Activated T-cell treated with anti-CD3 and anti-CD28 coated beads for 4 hours (primary cell): ENCODE data around the gene NSDHL.

Source experiments
- DNase-seq: peaks from one replicate; pipeline ENCODE4 v3.0.0-alpha.2; 2020

Gene NSDHL

DNA sequence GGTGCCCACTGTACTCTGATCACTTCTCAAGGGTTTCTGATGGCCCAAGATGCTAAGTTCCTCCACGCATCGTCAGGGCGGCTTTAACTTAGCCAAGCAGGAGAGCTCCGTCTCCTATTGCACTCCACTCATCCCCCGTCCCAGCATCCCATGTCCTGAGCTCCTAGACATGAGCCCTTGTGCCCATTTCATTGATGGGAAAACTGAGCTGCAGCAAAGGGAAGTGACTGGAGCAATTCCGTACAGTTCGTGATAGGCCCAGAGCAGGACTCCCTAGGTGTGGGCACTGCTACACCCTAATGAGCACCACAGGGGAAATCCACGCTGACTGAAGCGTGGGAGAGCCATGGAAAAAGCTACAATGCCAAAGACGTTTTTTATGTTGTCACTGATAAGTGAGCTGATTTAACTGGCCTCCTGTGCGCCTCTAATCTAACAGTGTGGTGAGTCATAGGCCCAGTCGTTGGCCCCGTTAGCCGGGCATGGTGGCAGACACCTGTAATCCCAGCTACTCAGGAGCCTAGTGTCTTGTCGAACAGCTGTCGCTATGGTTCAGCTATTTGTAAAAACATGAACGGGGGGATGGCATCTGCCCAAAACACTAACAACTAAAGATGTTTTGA lies 14.9 kb downstream of the NSDHL start:
- DNase-seq = no peak

GRCh38 chrX:152847281-152847680 lies 16.4 kb downstream of the NSDHL start:
- DNase-seq = no peak

- no peak for DNase-seq
These were observed 19.6 kb downstream of the NSDHL start for GRCh38 chrX:152850465-152850864.

- DNase-seq = no peak
These were observed 23.1 kb downstream of the NSDHL start for GRCh38 chrX:152853986-152854385.

DNA sequence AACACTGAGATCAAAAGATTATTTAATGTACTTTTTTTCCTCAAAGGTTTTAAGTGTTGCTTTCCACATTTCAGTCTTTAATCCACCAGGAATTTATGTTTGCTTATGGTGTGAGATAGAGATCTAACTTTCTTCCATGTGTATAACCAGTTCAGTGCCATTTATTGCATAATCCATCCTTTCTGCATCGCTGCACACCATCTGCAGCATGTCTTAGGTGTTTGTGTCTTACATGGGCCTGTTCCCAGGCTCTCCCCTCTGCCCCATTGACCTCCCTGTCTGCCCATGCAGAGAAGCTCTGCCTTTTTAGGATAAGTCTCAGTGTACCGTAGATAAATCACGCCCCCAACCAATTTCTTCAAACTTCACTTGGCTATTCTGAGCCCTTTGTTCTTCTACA lies 30.3 kb downstream of the NSDHL start:
- DNase-seq = no peak

DNA sequence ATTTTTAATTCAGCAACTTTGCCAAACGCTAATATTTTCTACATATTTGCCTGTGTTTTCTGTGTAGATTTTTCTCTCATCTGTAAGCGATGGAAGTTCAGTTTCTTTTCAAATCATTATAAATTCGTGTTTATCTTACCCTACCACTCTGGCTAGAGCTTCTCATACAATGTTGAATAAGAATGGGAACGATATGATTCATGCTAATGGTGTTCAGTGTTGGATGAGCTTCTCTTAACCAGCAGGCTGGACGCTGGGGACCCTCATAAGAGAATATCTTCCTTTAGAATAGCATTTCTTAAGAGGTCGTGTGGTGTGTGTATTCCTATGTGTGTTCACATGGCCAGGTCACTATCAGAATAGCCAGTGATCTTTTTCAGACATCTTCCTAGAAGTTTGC lies 31.0 kb downstream of the NSDHL start:
- DNase-seq = no peak

DNA sequence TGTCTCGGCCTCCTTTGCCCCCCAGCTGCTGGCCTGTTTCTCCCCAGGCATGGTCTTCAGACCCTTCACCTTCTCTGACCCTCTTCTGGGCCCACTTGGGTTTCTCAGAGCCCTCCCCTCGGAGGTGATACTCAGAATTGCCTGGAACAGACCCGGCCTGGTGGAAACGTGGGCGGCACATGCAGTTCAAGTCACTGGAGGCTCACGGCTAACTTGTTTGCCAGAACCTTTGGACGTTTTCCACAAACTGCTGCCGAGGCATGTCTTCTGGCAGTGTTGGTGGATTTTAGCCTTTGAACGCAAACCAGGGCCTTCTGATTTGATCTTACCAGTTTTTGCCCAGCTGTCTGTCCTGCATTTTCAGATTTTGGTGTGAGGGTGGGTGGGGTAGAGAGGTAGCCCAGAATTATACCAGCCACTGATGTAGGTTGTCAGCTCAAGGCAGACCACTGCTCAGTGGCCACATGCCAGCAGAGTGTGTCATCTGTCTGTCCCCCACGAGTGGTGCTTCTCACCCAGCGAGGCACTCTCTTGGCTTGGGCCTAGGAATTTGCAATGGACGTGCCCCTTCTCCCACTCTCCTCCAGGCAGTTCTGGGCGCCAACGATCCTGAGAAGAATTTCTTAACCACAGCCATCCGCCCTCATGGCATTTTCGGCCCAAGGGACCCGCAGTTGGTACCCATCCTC lies 34.5 kb downstream of the NSDHL start:
- no peak for DNase-seq

- DNase-seq = no peak
These were observed 35.5 kb downstream of the NSDHL start for GRCh38 chrX:152866386-152866785.

DNA sequence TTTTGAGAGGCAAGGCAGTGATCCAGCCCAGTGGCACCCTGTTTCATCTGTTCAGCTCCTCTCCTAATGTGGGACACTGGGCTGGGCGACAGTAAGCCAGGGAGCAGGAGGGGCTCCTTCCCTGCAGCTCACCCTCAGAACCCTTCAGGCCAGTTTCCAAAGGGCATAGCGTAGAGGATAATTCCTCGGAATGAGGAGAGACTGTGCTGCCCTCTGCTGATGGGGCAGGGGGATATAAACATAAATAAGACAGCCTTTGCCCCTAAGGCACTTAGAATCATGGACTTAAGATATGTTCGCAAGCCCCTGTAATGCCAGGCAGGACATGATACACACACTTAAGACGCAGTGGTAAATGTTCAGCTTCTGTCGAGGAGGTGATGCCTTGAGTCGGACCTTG lies 39.1 kb downstream of the NSDHL start:
- no peak for DNase-seq

DNA sequence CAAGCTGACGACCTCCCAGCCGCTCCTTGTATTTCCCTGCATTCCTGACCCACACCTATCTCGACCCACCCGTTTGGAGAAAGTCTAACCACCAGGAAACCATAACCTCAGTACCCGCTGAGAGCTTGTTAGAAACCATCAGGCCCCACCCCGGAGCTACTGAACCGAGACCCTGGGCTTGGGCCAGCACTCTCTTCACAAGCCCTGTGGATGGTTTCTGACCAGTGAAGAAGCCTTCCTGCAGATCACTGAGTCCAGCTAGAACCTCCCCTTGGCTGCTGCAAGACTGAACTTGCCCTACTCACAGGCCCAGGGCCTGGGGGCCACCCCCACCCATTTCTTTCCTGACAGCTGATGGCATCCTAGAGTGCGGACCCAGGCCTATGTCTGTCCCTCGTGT lies 40.4 kb downstream of the NSDHL start:
- DNase-seq = no peak

- no peak for DNase-seq
These were observed 41.7 kb downstream of the NSDHL start for GRCh38 chrX:152872522-152872921.

GRCh38 chrX:152873361-152873760 lies 42.5 kb downstream of the NSDHL start:
- no peak for DNase-seq

GRCh38 chrX:152876931-152877840 lies 46.3 kb downstream of the NSDHL start:
- no peak for DNase-seq

GRCh38 chrX:152878976-152879755 lies 48.3 kb downstream of the NSDHL start:
- no peak for DNase-seq

- DNase-seq = no peak
These were observed 50.4 kb downstream of the NSDHL start for GRCh38 chrX:152881289-152881688.

- no peak for DNase-seq
These were observed 53.3 kb downstream of the NSDHL start for GRCh38 chrX:152884171-152884570.

- DNase-seq = no peak
These were observed 55.9 kb downstream of the NSDHL start for GRCh38 chrX:152886716-152887115.

DNA sequence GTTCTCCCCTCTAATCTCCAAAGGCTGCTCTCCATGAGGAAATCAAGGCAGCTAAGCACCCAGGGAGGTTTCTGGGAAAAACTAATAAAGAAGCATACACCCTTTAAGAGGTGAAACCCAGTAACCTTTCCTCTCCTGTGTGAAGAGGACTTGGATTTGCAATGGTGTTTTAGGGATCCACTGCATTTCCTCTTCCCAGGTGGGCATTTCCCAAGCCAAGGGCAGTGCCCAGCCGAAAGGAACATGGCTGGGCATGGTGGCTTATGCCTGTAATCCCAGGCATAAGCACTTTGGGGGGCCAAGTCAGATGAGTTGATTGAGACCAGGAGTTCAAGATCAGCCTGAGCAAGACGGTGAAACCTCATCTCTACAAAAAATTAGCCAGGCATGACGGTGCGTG lies 61.6 kb downstream of the NSDHL start:
- no peak for DNase-seq

- no peak for DNase-seq
These were observed 62.4 kb downstream of the NSDHL start for GRCh38 chrX:152892999-152893891.

- no peak for DNase-seq
These were observed 63.2 kb downstream of the NSDHL start for GRCh38 chrX:152893980-152894610.

DNA sequence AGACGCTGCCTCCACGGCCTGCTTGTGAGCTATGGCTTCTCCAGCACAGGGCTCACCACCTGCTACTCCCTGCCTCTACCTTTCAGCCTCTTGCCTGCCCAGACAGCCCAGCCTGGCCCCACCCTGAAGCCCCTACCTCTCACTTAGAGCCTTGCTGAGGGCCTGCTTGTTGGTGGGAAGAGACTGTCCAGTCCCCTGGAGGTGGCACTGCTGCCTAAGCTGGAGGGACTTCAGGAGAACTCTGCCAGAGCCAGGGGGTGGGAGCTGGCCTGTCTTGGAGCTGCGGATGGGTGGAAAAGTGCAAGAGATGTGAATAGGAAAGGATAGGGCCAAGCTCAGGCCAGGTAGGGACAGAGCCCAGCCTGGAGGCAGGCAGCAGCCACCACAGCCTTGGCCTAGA lies 64.3 kb downstream of the NSDHL start:
- no peak for DNase-seq
